ENCODE results near the gene BRIP1.

- no peak for TF ChIP-seq POLR2A (IDR thresholded peaks at IDR 0.05; ENCODE audit: low read depth, low read length)
- no peak for TF ChIP-seq POLR2AphosphoS5 (IDR thresholded peaks at IDR 0.05; ENCODE audit: low read depth, low read length)
- TF ChIP-seq TAF1 (IDR thresholded peaks at IDR 0.05; ENCODE audit: borderline replicate concordance, low read depth, low read length) = no peak
These were observed 109.6 kb downstream of the BRIP1 start for GRCh38 chr17:61753696-61754095.
